ENCODE measurements around the gene BBC3.

Gene BBC3

DNA sequence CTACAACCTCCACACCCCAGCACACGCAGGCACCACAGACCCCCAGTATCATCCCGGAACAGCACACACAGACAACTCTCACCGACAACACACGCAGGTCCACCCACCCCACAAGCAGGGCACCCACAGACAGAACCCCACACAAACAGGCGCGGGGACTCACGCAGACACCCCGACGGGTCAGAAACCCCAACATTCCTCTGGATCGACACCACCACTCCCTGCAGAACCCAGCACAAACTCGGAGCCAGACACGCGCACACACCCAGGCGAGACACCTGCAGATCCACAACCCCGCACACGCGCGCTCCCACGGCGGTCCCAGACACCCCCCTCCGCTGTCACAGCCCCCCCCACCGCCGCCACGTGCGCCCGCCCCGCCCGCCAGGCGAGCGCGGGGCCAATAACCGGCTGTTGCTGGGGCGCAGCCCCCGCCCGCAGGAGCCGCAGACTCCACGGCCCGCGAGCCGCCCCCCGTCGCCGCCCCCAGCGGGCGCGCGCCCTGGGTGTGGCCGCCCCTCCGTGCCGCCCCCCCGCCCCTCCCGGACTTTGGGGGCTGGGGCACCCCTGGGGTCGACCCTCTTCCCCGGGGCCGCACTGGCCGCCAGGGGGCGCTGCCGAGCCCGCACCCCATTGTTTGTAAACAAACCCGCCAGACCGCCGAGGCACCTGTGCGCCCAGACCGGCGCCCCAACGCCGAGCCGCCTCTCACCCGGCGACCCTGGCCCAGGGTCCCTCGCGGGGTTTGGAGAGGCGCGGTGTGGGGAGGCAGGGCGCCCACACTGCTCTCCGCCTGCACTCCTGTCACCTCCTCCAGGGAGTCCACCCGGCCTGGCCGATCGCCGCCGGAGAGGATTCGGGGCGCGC lies 712 bp downstream of the BBC3 start:
- peak; percentile 24 to 55 for DNase-seq

- DNase-seq, result peak in 1 of 2 donors; percentile 22
These were observed 1.3 kb downstream of the BBC3 start for GRCh38 chr19:47229676-47230053.

GRCh38 chr19:47228937-47229675 lies 1.9 kb downstream of the BBC3 start:
- peak in 1 of 2 donors; percentile 51 for DNase-seq

DNA sequence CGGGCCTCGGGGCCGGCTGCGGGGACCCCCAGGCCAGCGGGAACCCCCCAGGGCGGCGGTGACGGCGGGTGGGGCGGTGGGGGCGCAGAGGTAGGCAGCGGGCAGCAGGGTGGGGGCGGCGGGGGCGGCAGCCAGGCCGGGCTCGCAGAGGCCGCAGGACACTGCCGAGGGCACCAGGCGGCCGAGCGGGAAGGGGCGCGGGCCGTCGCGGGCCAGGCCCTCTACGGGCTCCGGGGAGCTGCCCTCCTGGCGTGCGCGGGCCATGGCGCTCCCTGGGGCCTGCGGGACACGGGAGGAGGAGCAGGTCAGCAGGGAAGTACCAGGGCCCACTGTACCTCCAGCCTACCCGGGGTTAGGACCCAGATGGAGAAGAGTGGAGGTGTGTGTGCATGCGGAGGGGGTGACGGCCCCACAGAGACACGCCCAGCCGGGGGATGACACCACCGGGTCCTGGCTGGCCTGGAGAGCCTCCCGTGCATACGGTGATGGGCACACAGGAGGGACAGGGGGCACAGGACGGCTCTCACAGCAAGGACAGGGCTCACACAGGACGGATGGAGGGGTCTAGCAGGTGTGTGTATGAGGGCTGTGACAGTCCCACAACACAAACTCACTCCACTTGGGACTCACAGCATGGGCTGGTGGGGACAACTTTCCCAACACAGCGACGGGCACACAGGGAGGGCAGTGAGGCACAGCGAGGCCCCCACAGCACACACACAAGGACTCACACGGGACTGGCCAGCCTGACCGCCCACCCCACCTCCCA lies 2.6 kb downstream of the BBC3 start:
- peak in 1 of 2 donors; percentile 56 for DNase-seq

GRCh38 chr19:47227352-47228167 lies 3.4 kb downstream of the BBC3 start:
- DNase-seq, result peak; percentile 91 to 97

GRCh38 chr19:47226426-47227351 lies 4.3 kb downstream of the BBC3 start:
- DNase-seq, result peak; percentile 96 to 97

- DNase-seq, result peak; percentile 87 to 90
These were observed 5.1 kb downstream of the BBC3 start for GRCh38 chr19:47225746-47226425.

DNA sequence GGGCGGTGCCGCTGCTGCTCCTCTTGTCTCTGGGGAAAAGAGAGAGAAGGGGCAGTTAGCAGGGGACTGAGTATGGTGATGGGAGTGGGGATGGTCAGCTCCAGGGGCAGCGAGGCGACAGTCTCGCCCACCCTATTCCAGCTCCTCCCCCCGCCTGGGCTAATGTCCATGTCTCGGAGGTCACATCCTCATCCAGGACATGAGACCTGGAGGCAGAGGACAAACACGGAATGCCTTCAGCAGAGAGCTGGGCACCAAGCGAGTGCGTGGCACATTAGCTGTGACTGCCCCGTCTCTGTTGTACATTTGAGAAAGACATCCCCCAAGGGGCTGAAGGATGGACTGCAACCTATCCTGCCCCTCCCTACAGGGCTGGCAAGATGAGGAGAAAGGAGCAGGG lies 9.1 kb downstream of the BBC3 start:
- no peak for DNase-seq

- DNase-seq, result no peak
These were observed 9.7 kb downstream of the BBC3 start for GRCh38 chr19:47221080-47221841.

GRCh38 chr19:47215581-47215980 lies 15.4 kb downstream of the BBC3 start:
- DNase-seq, result no peak

DNA sequence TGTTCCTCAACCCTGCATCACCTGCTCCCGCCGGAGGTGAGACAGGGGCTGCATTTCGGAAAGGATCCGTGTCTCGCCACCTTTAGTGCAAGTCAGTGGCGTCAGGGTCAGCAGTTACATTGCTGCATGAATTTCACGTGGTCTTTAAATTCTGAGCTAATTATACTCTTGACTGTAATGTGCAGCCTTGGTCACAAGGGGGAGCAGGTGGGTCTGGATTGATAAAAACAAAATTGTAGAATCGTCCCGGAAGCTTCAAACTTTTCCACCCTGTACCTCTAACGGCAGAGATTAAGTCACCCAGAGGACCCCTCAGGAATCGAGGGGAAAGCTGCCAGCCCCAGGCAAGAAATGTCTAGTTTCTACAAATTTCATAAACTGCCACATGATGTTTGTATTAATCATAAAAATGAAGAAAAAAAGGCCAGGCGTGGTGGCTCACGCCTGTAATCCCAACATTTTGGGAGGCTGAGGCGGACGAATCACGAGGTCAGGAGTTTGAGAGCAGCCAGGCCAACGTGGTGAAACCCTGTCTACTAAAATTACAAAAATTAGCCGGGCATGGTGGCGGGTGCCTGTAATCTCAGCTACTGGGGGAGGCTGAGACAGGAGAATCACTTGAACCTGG lies 20.2 kb downstream of the BBC3 start:
- DNase-seq, result peak; percentile 94 to 95

GRCh38 chr19:47210180-47210490 lies 20.9 kb downstream of the BBC3 start:
- no peak for DNase-seq

GRCh38 chr19:47209319-47210179 lies 21.4 kb downstream of the BBC3 start:
- DNase-seq, result no peak

GRCh38 chr19:47203254-47203653 lies 27.7 kb downstream of the BBC3 start:
- DNase-seq, result no peak

DNA sequence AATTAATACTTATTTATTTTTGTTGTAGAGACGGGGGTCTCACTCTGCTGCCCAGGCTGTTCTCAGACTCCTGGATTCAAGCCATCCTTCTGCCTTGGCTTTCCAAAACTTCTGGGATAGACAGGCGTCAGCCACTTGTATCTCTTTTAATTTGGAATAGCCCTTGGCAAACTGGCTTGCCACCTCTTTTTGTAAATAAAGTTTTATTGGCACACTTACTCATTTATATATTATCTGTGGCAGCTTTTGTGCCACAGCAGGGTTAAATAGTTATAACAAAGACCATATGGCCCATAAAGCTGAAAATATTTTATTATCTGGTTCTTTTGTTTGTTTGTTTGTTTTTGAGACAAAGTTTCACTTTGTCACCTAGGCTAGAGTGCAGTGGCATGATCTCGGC lies 30.5 kb downstream of the BBC3 start:
- no peak for DNase-seq

DNA sequence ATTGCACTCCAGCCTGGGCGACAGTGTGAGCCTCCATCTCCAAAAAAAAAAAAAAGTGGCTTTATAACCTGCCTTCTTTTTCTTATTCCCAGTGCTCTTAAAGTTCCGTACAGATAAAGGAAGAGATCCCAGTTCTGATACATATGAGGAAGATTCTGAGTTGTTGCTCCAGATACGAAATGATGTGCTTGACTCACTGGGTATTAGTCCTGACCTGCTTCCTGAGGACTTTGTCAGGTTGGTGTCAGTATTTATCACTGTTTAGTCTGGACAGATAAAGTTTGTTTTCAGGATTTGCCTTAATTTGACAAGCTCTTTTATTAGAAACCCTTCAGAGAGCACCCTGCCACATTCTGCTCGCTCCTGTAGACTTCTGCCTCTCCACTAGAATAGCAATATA lies 33.9 kb downstream of the BBC3 start:
- DNase-seq, result no peak

DNA sequence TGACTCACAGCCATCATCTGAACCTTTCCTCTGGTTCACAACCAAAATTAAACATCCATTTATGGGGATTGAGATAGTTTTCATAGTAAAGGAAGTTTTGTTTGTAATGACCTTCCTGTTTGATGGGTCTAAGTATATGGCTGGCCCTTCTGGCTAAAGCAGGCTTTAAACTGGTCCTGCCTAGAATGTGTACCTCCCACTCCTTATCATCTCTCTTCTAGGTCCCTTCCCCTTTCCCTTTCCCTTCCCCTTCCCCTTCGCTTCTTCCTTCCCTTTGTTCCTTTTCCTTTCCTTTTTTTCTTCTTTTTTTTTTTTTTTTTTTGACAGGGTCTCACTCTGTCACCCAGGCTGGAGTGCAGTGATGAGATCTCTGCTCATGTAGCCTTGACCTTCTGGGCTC lies 35.6 kb downstream of the BBC3 start:
- no peak for DNase-seq

DNA sequence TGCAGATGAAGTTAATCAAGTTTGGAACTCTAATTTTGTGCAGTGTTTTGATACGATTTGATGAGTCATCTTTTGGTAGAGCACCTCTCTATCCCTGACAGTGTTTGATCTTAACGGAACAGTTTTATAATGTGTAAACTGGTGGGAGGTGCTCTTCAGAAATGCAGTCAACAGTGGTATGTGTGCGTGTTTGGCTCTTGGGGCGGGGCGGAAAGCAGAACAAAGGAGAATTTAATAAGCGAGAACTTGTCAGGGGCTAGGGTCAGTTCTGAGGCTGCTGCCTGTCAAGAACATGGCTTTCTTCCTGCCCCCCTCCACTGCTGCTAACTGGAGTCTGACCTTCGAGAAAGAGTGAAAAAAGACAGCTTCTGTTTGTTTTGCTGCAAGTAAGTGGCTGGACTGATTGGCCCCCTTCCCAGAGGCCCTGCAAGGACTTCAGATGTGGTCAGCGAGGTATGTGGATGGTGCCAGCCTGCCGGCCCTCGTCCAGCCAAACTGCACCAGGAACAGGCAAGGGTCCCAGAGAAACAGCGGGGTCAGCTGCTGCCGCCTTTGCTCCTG lies 40.8 kb downstream of the BBC3 start:
- DNase-seq, result no peak

Data from inflammatory macrophage (primary cell).